Epithelial cell of esophagus (primary cell): ENCODE data around the gene NTN3.

ENCODE experiments used
- DNase-seq: peaks from one replicate; pipeline ENCODE4 v3.0.0; 2010; ENCODE audit warnings: low read depth
- H3K4me3 ChIP-seq: 2 replicates; pipeline ENCODE4 v1.5.1; 2011; ENCODE audit warnings: mild to moderate bottlenecking, low read length, control low read depth
- CTCF ChIP-seq: IDR thresholded peaks from 2 replicates; pipeline ENCODE4 v1.5.1; 2011; ENCODE audit warnings: low read depth, mild to moderate bottlenecking, low read length, control low read depth, inconsistent platforms; ENCODE audit not compliant: insufficient read depth; ENCODE audit errors: missing control alignments

Gene NTN3

GRCh38 chr16:2481676-2482075 is 10.6 kb downstream of the NTN3 start:
- DNase-seq: no peak
- no peak for TF ChIP-seq CTCF
- no peak overlapping the region for H3K4me3 ChIP-seq

DNA sequence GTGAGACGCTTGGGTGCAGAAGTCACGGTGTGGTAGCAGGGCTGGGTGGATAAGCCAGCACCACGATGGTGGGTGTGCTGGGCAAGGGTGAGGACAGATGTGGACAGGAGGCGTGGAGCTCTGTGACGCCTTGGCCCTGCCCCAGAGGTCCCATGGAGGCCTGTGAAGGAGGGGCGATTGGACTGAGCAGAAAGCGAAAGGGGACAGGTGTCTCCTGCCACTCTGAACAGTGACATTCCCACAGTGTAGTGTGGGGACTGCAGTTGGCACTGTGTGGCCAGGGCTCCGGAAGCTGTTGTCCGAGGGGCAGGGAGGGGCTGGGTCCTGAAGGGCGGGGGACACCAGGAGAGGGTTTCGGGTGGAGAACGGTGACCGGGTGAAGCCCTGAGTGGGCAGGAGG is 11.2 kb downstream of the NTN3 start:
- no peak for TF ChIP-seq CTCF
- DNase-seq: no peak
- H3K4me3 ChIP-seq: no peak overlapping the region

GRCh38 chr16:2482708-2483534 is 11.8 kb downstream of the NTN3 start:
- DNase-seq: no peak
- H3K4me3 ChIP-seq: no peak overlapping the region
- no peak for TF ChIP-seq CTCF

GRCh38 chr16:2483939-2484897 is 13.1 kb downstream of the NTN3 start:
- no peak overlapping the region for H3K4me3 ChIP-seq
- no peak for DNase-seq
- TF ChIP-seq CTCF: no peak

- no peak for DNase-seq
- no peak overlapping the region for H3K4me3 ChIP-seq
- no peak for TF ChIP-seq CTCF
These were observed 13.9 kb downstream of the NTN3 start for GRCh38 chr16:2484898-2485508.

DNA sequence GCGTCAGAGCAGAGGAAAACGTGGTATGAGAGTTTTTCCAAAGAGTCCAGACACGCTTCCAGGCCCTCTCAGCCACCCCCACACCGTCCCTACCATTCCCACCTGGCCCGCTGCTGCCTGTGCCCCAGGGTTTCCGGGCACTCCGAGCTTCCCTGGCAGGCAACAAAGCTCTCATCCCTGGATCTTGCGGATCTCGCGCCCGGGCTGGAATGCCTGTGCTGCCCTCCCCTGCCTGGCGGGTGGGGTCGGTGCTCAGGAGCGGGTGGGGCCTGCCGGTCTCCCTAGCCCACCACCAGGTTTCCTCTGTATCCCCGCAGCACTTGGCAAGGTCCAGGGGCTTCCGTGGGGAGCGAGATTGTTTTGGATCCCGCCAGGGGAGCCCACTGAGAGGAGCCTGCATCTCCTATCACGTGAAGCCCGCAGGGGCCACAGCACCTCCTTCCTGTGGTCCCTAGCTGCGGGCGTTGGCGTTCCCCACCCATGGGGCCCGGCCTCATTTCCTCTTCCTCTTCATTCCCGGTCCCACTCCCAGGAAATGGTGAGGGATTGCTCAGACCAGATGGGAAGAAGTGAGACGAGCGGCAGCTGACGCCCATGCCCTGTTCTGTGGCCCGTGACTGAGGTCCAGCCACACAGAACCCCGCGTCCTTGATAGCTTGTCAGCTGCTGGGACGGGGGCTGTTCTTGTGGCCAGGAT is 14.9 kb downstream of the NTN3 start:
- no peak overlapping the region for H3K4me3 ChIP-seq
- TF ChIP-seq CTCF: no peak

More for the DNA sequence above, 14.9 kb downstream of the NTN3 start:
- no peak for DNase-seq
